Body of pancreas (tissue), 4 donors: ENCODE measurements around the gene RPRD1B. TPM values are rescaled to one million over a fixed set of nuclear protein-coding genes. Genes with fewer than 3 reads are reported as not detected.
"Not testable (repeated sequence)": the region's sequence is repeated elsewhere in the genome, so short reads cannot be mapped to it uniquely, and the experiment has no call there.

Experiments
- ATAC-seq: fragments of 150-250 bp; one replicate; pipeline ENCODE4 v1.9.1; 2016
- DNase-seq, 4 donors: peaks; one replicate each; pipeline ENCODE4 v3.0.0-alpha.2; 2019
- H3K27ac ChIP-seq, 4 donors: fragments of 200-600 bp; sonication (generic); 1 replicate in 3 of 4; 2 replicates in 1 of 4; pipeline versions ENCODE4 v1.5.1 to v1.6.1; 2016 to 2019; ENCODE audit warnings: mild to moderate bottlenecking in 1 of 4, mixed read lengths in 1 of 4, moderate library complexity in 1 of 4
- H3K27me3 ChIP-seq, 2 donors: fragments of 200-600 bp; sonication (generic); one replicate each; pipeline ENCODE4 v1.6.0; 2016; ENCODE audit warnings: mild to moderate bottlenecking in 1 of 2
- H3K36me3 ChIP-seq, 2 donors: fragments of 200-600 bp; sonication (generic); replicated peaks in 1 of 2; 2 replicates each; pipeline ENCODE4 v1.5.1; 2016; ENCODE audit warnings: low read depth in 2 of 2; ENCODE audit not compliant: insufficient read depth in 1 of 2
- H3K4me1 ChIP-seq: fragments of 200-600 bp; sonication (generic); one replicate; pipeline ENCODE4 v1.6.0; 2016
- H3K4me3 ChIP-seq, 2 donors: fragments of 200-600 bp; sonication (generic); 1 replicate in 1 of 2; 2 replicates in 1 of 2; pipeline ENCODE4 v1.5.1; 2016 to 2019
- H3K9me3 ChIP-seq, 3 donors: fragments of 200-600 bp; sonication (generic); 1 replicate in 2 of 3; 2 replicates in 1 of 3; pipeline ENCODE4 v1.5.1; 2016
- POLR2A ChIP-seq, 3 donors: fragments of 450-650 bp; IDR thresholded peaks; one replicate each; pipeline ENCODE4 v1.6.1; 2016; ENCODE audit warnings: antibody characterized with exemption in 3 of 3, mild to moderate bottlenecking in 2 of 3
- WGBS, 2 donors: methylation state at CpG; one replicate each; pipeline ENCODE4 v1.1.5; 2017; 5-methylcytosine and 5-hydroxymethylcytosine counted together
- intact Hi-C: fragments of 100-400 bp; cut with DNase I; formaldehyde crosslinking; loops from one replicate; pipeline ENCODE4 v1.15.1; 2023
- total RNA-seq, 2 donors: library from RNA; depleted of rRNA; stranded (reverse); fragments of >200 nt; gene quantifications; one replicate each; pipeline ENCODE4 v1.1.0, GENCODE V29; 2016
- TF ChIP-seq, protein P1 (sequence below), 7 experiments: fragments of 450-650 bp in 4 of 7; fragments of 200-600 bp in 3 of 7; sonication (generic) in 3 of 7; IDR thresholded peaks; one replicate each; pipeline ENCODE4 v1.5.1; 2016 to 2019; ENCODE audit warnings: antibody characterized with exemption in 7 of 7

Gene RPRD1B
- total RNA-seq, 2 donors from 2014 or later = 8.8 to 12.5 TPM

- ATAC-seq = no peak
- TF ChIP-seq POLR2A (IDR thresholded peaks at IDR 0.05) = no peak
- TF ChIP-seq, protein P1, sequence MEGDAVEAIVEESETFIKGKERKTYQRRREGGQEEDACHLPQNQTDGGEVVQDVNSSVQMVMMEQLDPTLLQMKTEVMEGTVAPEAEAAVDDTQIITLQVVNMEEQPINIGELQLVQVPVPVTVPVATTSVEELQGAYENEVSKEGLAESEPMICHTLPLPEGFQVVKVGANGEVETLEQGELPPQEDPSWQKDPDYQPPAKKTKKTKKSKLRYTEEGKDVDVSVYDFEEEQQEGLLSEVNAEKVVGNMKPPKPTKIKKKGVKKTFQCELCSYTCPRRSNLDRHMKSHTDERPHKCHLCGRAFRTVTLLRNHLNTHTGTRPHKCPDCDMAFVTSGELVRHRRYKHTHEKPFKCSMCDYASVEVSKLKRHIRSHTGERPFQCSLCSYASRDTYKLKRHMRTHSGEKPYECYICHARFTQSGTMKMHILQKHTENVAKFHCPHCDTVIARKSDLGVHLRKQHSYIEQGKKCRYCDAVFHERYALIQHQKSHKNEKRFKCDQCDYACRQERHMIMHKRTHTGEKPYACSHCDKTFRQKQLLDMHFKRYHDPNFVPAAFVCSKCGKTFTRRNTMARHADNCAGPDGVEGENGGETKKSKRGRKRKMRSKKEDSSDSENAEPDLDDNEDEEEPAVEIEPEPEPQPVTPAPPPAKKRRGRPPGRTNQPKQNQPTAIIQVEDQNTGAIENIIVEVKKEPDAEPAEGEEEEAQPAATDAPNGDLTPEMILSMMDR (IDR thresholded peaks at IDR 0.05) = no peak
- Histone ChIP-seq H3K27me3 (no peaks in the 10 kb centered on the region), H3K27ac (peak overlapping the region in 1 of 4 donors; percentile 59), H3K4me1 (no peaks in the 10 kb centered on the region), H3K36me3 (peaks cover 0 to 5% of the 10 kb centered on the region in 2 donors), H3K4me3 (no peak overlapping the region), H3K9me3 (no peaks in the 10 kb centered on the region)
- DNase-seq = no peak
- WGBS, 2 donors = 70 to 79% methylated on average over 7 of the region's 7 CpGs
- intact Hi-C loops = no loop called here
Observed at GRCh38 chr20:38095017-38095686, 61.6 kb downstream of the RPRD1B start.

- H3K4me1 ChIP-seq = no peaks in the 10 kb centered on the region
- intact Hi-C loops = no loop called here
- WGBS, 2 donors = 77 to 89% methylated on average over 1 of the region's 1 CpG
- no peaks in the 10 kb centered on the region for H3K27me3 ChIP-seq
- ATAC-seq = no peak
- H3K4me3 ChIP-seq = no peak overlapping the region
- no peaks in the 10 kb centered on the region for H3K36me3 ChIP-seq
- TF ChIP-seq POLR2A (IDR thresholded peaks at IDR 0.05) = no peak
- TF ChIP-seq, protein P1 (IDR thresholded peaks at IDR 0.05) = no peak
- no peak overlapping the region for H3K27ac ChIP-seq
- DNase-seq = no peak
- no peaks in the 10 kb centered on the region for H3K9me3 ChIP-seq
Observed at GRCh38 chr20:38098952-38099351, 65.4 kb downstream of the RPRD1B start.

DNA sequence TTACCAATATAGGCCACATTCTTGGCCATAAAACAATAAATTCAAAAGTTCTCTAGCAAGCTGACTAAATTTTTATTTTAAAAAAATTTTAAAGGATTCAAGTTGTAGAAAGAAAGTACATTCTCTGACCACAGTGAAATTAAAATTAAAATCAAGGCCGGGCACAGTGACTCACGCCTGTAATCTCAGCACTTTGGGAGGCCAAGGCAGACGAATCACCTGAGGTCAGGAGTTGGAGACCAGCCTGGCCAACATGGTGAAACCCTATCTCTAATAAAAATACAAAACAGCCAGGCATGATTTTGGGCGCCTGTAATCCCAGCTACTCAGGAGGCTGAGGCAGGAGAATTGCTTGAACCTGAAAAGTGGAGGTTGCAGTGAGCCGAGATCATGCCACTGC, 68.7 kb downstream of the RPRD1B start:
- ATAC-seq, H3K4me1 ChIP-seq, H3K27me3 ChIP-seq, intact Hi-C loops, H3K27ac ChIP-seq, H3K36me3 ChIP-seq, DNase-seq, H3K9me3 ChIP-seq, H3K4me3 ChIP-seq: not testable (repeated sequence)
- 92% methylated on average over 5 of the region's 5 CpGs for WGBS, 2 donors

GRCh38 chr20:38104285-38104684, 70.7 kb downstream of the RPRD1B start:
- Histone ChIP-seq H3K36me3 (no peaks in the 10 kb centered on the region), H3K27me3 (no peaks in the 10 kb centered on the region), H3K9me3 (no peaks in the 10 kb centered on the region), H3K4me3 (no peak overlapping the region), H3K27ac (no peak overlapping the region), H3K4me1 (peaks cover 1% of the 10 kb centered on the region)
- ATAC-seq = no peak
- 16 to 28% methylated on average over 1 of the region's 1 CpG for WGBS, 2 donors
- no peak for TF ChIP-seq POLR2A (IDR thresholded peaks at IDR 0.05)
- TF ChIP-seq, protein P1 (IDR thresholded peaks at IDR 0.05) = no peak
- DNase-seq = no peak
- intact Hi-C loops = no loop called here

GRCh38 chr20:38106461-38106860, 72.9 kb downstream of the RPRD1B start:
- Histone ChIP-seq H3K4me3 (no peak overlapping the region), H3K36me3 (no peaks in the 10 kb centered on the region), H3K4me1 (peaks cover 13% of the 10 kb centered on the region), H3K27ac (no peak overlapping the region), H3K9me3 (no peaks in the 10 kb centered on the region), H3K27me3 (no peaks in the 10 kb centered on the region)
- TF ChIP-seq, protein P1 (IDR thresholded peaks at IDR 0.05) = no peak
- no peak for TF ChIP-seq POLR2A (IDR thresholded peaks at IDR 0.05)
- intact Hi-C loops = no loop called here
- DNase-seq (no peak), ATAC-seq (no peak)
- WGBS, 2 donors = 90 to 91% methylated on average over 5 of the region's 5 CpGs

DNA sequence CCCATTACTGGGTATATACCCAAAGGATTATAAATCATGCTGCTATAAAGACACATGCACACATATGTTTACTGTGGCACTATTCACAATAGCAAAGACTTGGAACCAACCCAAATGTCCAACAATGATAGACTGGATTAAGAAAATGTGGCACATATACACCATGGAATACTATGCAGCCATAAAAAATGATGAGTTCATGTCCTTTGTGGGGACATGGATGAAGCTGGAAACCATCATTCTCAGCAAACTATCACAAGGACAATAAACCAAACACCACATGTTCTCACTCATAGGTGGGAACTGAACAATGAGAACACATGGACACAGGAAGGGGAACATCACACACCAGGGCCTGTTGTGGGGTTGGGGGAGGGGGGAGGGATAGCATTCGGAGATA, 73.8 kb downstream of the RPRD1B start:
- DNase-seq, ATAC-seq, H3K36me3 ChIP-seq, H3K4me3 ChIP-seq, H3K9me3 ChIP-seq, intact Hi-C loops, H3K27ac ChIP-seq, H3K27me3 ChIP-seq: not testable (repeated sequence)
- 60 to 100% methylated on average over 1 of the region's 1 CpG for WGBS, 2 donors
- H3K4me1 ChIP-seq = peaks cover 13% of the 10 kb centered on the region

- intact Hi-C loops, H3K4me3 ChIP-seq, H3K27me3 ChIP-seq, H3K36me3 ChIP-seq, H3K9me3 ChIP-seq, ATAC-seq, DNase-seq, H3K27ac ChIP-seq: not testable (repeated sequence)
- peaks cover 13% of the 10 kb centered on the region for H3K4me1 ChIP-seq
- 91 to 94% methylated on average over 6 to 7 of the region's 7 CpGs for WGBS, 2 donors
Observed at GRCh38 chr20:38107916-38108315, 74.4 kb downstream of the RPRD1B start.
